Body of pancreas (tissue), 4 donors: ENCODE results near the gene DTHD1. TPM values are rescaled to one million over a fixed set of nuclear protein-coding genes. Genes with fewer than 3 reads are reported as not detected.

ENCODE experiments used
- ATAC-seq: fragments of 150-250 bp; one replicate; pipeline ENCODE4 v1.9.1; 2016
- DNase-seq, 4 donors: peaks; one replicate each; pipeline ENCODE4 v3.0.0-alpha.2; 2019
- H3K27ac ChIP-seq, 4 donors: fragments of 200-600 bp; sonication (generic); 1 replicate in 3 of 4; 2 replicates in 1 of 4; pipeline versions ENCODE4 v1.5.1 to v1.6.1; 2016 to 2019; ENCODE audit warnings: mild to moderate bottlenecking in 1 of 4, mixed read lengths in 1 of 4, moderate library complexity in 1 of 4
- H3K27me3 ChIP-seq, 2 donors: fragments of 200-600 bp; sonication (generic); one replicate each; pipeline ENCODE4 v1.6.0; 2016; ENCODE audit warnings: mild to moderate bottlenecking in 1 of 2
- H3K36me3 ChIP-seq, 2 donors: fragments of 200-600 bp; sonication (generic); replicated peaks in 1 of 2; 2 replicates each; pipeline ENCODE4 v1.5.1; 2016; ENCODE audit warnings: low read depth in 2 of 2; ENCODE audit not compliant: insufficient read depth in 1 of 2
- H3K4me1 ChIP-seq: fragments of 200-600 bp; sonication (generic); one replicate; pipeline ENCODE4 v1.6.0; 2016
- H3K4me3 ChIP-seq, 2 donors: fragments of 200-600 bp; sonication (generic); 1 replicate in 1 of 2; 2 replicates in 1 of 2; pipeline ENCODE4 v1.5.1; 2016 to 2019
- H3K9me3 ChIP-seq, 3 donors: fragments of 200-600 bp; sonication (generic); 1 replicate in 2 of 3; 2 replicates in 1 of 3; pipeline ENCODE4 v1.5.1; 2016
- POLR2A ChIP-seq, 3 donors: fragments of 450-650 bp; IDR thresholded peaks; one replicate each; pipeline ENCODE4 v1.6.1; 2016; ENCODE audit warnings: antibody characterized with exemption in 3 of 3, mild to moderate bottlenecking in 2 of 3
- WGBS, 2 donors: methylation state at CpG; one replicate each; pipeline ENCODE4 v1.1.5; 2017; 5-methylcytosine and 5-hydroxymethylcytosine counted together
- intact Hi-C: fragments of 100-400 bp; cut with DNase I; formaldehyde crosslinking; loops from one replicate; pipeline ENCODE4 v1.15.1; 2023
- total RNA-seq, 2 donors: library from RNA; depleted of rRNA; stranded (reverse); fragments of >200 nt; gene quantifications; one replicate each; pipeline ENCODE4 v1.1.0, GENCODE V29; 2016
- TF ChIP-seq, protein P1 (sequence below), 7 experiments: fragments of 450-650 bp in 4 of 7; fragments of 200-600 bp in 3 of 7; sonication (generic) in 3 of 7; IDR thresholded peaks; one replicate each; pipeline ENCODE4 v1.5.1; 2016 to 2019; ENCODE audit warnings: antibody characterized with exemption in 7 of 7

Gene DTHD1
- total RNA-seq, 2 donors from 2014 or later, result under 0.01 TPM; not detected in 1

DNA sequence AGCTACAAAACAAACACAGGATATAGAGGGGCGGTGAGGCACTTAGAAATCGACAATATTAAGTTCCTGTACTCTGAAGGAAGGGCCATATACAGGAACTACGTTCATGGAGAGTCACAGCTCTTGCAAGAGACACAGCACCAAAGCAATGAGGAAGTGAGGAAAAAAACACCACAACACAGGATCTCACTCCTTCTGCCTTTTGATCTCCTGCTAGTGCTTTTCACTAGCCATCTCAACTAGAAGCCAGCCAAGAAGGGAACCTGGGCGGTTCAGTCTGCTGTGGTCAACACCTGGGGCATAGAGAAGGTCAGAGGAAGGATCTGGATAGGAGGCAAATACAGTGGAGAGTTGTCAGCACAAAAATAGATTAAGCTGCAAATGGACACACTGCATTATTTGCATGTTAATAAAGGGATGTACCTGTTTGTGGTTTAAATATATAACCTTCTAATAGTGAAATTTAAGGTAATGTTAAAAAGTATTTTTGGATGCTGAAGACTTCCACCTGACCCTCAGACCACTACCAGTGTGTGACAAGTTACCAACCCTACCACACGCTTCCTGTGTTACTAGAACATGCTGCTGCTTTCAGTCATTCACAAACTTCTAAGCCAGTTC lies 104.6 kb downstream of the DTHD1 start:
- DNase-seq, result peak in 1 of 4 donors; percentile 30
- 38 to 51% methylated on average over 5 of the region's 5 CpGs for WGBS, 2 donors

DNA sequence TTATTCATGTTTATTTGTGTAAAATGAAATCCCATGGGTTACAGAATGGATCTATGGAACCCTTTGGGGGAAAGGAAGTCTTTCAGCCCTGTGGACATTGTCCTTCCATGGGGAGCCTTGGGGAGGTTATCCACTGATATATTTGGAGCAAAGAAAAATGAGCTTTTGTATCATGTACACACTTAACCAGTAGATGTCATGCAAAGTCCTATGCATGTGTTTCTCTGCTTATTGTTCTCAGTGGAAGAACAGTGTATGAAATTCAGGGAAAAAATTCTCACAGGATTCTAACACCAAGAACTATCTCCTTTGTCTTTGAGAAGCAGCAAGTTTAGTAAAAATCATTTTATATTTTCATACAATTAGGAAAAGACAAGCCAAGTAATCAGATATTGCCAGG lies 105.3 kb downstream of the DTHD1 start:
- Histone ChIP-seq H3K36me3 (no peaks in the 10 kb centered on the region), H3K27ac (no peak overlapping the region), H3K4me3 (no peak overlapping the region), H3K27me3 (no peaks in the 10 kb centered on the region), H3K9me3 (no peaks in the 10 kb centered on the region), H3K4me1 (no peaks in the 10 kb centered on the region)
- TF ChIP-seq, protein P1, sequence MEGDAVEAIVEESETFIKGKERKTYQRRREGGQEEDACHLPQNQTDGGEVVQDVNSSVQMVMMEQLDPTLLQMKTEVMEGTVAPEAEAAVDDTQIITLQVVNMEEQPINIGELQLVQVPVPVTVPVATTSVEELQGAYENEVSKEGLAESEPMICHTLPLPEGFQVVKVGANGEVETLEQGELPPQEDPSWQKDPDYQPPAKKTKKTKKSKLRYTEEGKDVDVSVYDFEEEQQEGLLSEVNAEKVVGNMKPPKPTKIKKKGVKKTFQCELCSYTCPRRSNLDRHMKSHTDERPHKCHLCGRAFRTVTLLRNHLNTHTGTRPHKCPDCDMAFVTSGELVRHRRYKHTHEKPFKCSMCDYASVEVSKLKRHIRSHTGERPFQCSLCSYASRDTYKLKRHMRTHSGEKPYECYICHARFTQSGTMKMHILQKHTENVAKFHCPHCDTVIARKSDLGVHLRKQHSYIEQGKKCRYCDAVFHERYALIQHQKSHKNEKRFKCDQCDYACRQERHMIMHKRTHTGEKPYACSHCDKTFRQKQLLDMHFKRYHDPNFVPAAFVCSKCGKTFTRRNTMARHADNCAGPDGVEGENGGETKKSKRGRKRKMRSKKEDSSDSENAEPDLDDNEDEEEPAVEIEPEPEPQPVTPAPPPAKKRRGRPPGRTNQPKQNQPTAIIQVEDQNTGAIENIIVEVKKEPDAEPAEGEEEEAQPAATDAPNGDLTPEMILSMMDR (IDR thresholded peaks at IDR 0.05), result no peak
- TF ChIP-seq POLR2A (IDR thresholded peaks at IDR 0.05), result no peak
- DNase-seq (no peak), ATAC-seq (no peak)
- intact Hi-C loops, result no loop called here

More for the DNA sequence above, 104.6 kb downstream of the DTHD1 start:
- TF ChIP-seq POLR2A (IDR thresholded peaks at IDR 0.05), result no peak
- TF ChIP-seq, protein P1 (IDR thresholded peaks at IDR 0.05), result no peak
- Histone ChIP-seq H3K36me3 (no peaks in the 10 kb centered on the region), H3K4me1 (no peaks in the 10 kb centered on the region), H3K4me3 (no peak overlapping the region), H3K27me3 (no peaks in the 10 kb centered on the region), H3K27ac (no peak overlapping the region), H3K9me3 (no peaks in the 10 kb centered on the region)
- ATAC-seq, result no peak
- intact Hi-C loops, result no loop called here

DNA sequence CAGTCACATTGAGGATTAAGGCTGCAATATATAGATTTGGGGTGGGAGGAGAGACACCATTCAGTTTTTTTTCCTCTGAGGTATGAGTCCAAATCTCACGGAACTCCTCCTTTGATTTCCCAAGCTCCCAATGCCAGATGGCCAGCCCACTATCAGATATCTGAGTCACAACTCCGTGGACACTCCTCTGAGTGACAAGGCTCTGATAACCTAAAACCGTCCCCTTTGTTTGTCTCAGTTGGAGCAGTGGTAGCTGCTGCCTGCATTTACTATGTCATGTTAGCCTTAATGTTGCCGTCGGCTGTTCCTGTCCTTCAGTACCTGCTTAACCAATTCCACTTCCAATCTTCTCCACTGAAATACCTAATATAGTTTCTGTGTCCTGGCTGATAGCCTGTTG lies 107.3 kb downstream of the DTHD1 start:
- 21 to 30% methylated on average over 5 of the region's 5 CpGs for WGBS, 2 donors
- Histone ChIP-seq H3K27me3 (no peaks in the 10 kb centered on the region), H3K4me3 (no peak overlapping the region), H3K9me3 (no peaks in the 10 kb centered on the region), H3K36me3 (no peaks in the 10 kb centered on the region), H3K27ac (no peak overlapping the region), H3K4me1 (no peaks in the 10 kb centered on the region)
- ATAC-seq (no peak), DNase-seq (no peak)
- intact Hi-C loops, result no loop called here
- TF ChIP-seq, protein P1 (IDR thresholded peaks at IDR 0.05), result no peak
- no peak for TF ChIP-seq POLR2A (IDR thresholded peaks at IDR 0.05)

DNA sequence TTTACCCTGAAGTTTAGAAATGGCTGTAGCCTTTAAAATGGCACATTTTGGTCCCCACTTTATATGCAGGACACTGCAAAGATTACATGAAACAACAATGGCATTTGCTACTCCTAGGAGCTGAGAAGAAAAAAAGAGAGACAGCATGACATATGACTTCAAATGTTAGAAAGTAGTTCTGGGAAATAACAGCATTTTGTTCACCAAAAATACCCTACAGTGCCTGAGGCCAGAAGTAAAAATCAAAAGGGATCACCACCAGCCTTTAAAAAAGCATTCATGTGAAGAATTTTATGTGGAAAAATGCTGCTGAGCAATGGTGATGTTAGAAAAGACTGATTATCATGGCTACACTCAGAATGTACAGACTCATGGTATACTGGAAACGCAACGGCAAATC lies 110.0 kb downstream of the DTHD1 start:
- TF ChIP-seq, protein P1 (IDR thresholded peaks at IDR 0.05), result no peak
- no peak for TF ChIP-seq POLR2A (IDR thresholded peaks at IDR 0.05)

DNA sequence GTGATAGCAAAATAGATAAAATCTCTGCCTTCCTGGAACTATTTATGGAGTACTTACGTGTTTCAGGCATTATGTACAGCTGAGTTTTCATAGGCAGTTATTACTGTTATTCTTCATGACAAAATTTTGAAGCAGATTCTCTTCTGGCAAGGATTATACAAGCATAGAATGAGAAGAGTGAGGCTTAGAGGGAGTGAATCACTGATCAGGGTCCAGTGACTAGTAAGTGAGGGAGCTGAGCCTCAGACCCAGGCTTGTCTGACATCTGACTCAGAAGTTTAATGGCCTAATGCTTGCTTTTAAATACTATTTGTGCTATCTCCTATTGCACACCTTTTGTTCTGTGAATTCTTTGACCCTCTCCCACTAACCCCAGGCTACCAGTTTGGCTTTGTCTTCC lies 110.6 kb downstream of the DTHD1 start:
- Histone ChIP-seq H3K27ac (no peak overlapping the region), H3K4me1 (no peaks in the 10 kb centered on the region), H3K36me3 (no peaks in the 10 kb centered on the region), H3K4me3 (no peak overlapping the region), H3K9me3 (no peaks in the 10 kb centered on the region), H3K27me3 (no peaks in the 10 kb centered on the region)
- no peak for TF ChIP-seq POLR2A (IDR thresholded peaks at IDR 0.05)
- TF ChIP-seq, protein P1 (IDR thresholded peaks at IDR 0.05), result no peak
- DNase-seq, result no peak
- ATAC-seq, result no peak
- intact Hi-C loops, result no loop called here
- 52 to 69% methylated on average over 1 of the region's 1 CpG for WGBS, 2 donors

More for the DNA sequence above, 110.0 kb downstream of the DTHD1 start:
- Histone ChIP-seq H3K27ac (no peak overlapping the region), H3K27me3 (no peaks in the 10 kb centered on the region), H3K4me1 (no peaks in the 10 kb centered on the region), H3K4me3 (no peak overlapping the region), H3K9me3 (no peaks in the 10 kb centered on the region), H3K36me3 (no peaks in the 10 kb centered on the region)
- DNase-seq, result no peak
- ATAC-seq, result no peak
- intact Hi-C loops, result no loop called here
- 75 to 92% methylated on average over 2 of the region's 2 CpGs for WGBS, 2 donors
